ENCODE data around the gene LRRC59. TPM values are rescaled to one million over a fixed set of nuclear protein-coding genes. Genes with fewer than 3 reads are reported as not detected.

LRRC59 gene
- total RNA-seq, 1 experiment from 2014 or later: 106 TPM

DNA sequence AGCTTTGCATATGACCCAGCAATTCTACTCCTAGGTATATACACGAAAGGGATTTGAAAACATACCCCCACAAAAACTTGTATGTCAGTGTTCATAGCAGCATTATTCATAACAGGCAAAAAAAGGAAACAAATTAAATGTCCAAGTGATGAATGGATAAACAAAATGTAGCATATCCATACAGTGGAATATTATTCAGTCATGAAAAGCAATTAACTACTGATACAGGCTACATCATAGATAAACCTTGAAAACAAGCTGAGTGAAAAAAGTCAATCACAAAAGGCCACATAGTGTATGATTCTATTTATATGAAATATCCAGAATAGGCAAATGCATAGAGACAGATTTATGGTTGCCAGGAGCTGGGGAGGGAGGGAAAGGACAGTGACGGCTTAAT is 23.6 kb downstream of the LRRC59 start:
- H2BK12ac ChIP-seq (ENCODE audit: insufficient read length, low read depth, low read length): no peak overlapping the region
- no peak for DNase-seq
- H3K36me3 Mint-ChIP-seq (ENCODE audit: insufficient read depth in 1 of 3, low read depth in 3 of 3): peaks cover 12 to 50% (median 46%) of the 10 kb centered on the region in 3 experiments; a peak in 6 of 7 replicates
- no peak overlapping the region for H3K4ac ChIP-seq (ENCODE audit: low read depth, low read length)
- H3K27ac ChIP-seq (ENCODE audit: insufficient read length, low read depth, low read length): no peak overlapping the region
- H3K79me2 ChIP-seq (ENCODE audit: insufficient read depth, low read length): peaks cover 3% of the 10 kb centered on the region; the same call in 1 of the 2 replicates
- H3K27me3 ChIP-seq (ENCODE audit: insufficient read depth, low read length): no peaks in the 10 kb centered on the region
- peaks cover 14 to 15% of the 10 kb centered on the region in 2 experiments for H3K4me1 Mint-ChIP-seq
- no peaks in the 10 kb centered on the region for H3K27me3 Mint-ChIP-seq (ENCODE audit: low read depth)
- peak overlapping the region; percentile 85 for H3K9ac ChIP-seq (ENCODE audit: extremely low read depth, insufficient read length, low read length)
- no peak overlapping the region for H3K27ac Mint-ChIP-seq
- no peak overlapping the region for H3T11ph ChIP-seq (ENCODE audit: low read length)
- no peak overlapping the region for H2BK15ac ChIP-seq (ENCODE audit: low read depth, low read length)
- no peaks in the 10 kb centered on the region for H3K9me3 ChIP-seq (ENCODE audit: control insufficient read depth, low read depth, low read length)
- no peak overlapping the region for H3K18ac ChIP-seq (ENCODE audit: insufficient read length, low read depth, low read length)
- no peak overlapping the region for H2BK5ac ChIP-seq (ENCODE audit: insufficient read length, low read length)
- H3K23ac ChIP-seq (ENCODE audit: insufficient read length, low read depth, low read length): no peak overlapping the region
- H4K91ac ChIP-seq (ENCODE audit: insufficient read length, low read depth, low read length): no peak overlapping the region
- no peak overlapping the region for H2AFZ ChIP-seq (ENCODE audit: low read length)
- H2BK120ac ChIP-seq (ENCODE audit: low read depth, low read length, poor library complexity, severe bottlenecking): no peak overlapping the region
- no peak overlapping the region for H2BK20ac ChIP-seq (ENCODE audit: low read depth, low read length, poor library complexity, severe bottlenecking)
- peaks cover 2% of the 10 kb centered on the region; the same call in 1 of the 2 replicates for H3K4me1 ChIP-seq (ENCODE audit: insufficient read depth, low read length)
- H3K4me2 ChIP-seq (ENCODE audit: insufficient read depth, insufficient read length, low read length): peak overlapping the region; percentile 57
- H3K79me1 ChIP-seq (ENCODE audit: insufficient read depth, low read depth, low read length, poor library complexity, severe bottlenecking): peaks cover 8% of the 10 kb centered on the region
- no peaks in the 10 kb centered on the region for H4K20me1 ChIP-seq (ENCODE audit: control insufficient read depth, insufficient read depth, insufficient read length)
- H3K9me3 Mint-ChIP-seq: no peaks in the 10 kb centered on the region
- peak overlapping the region; percentile 98 to 99 for H3K4me3 Mint-ChIP-seq
- H3K56ac ChIP-seq (ENCODE audit: insufficient read length, low read depth, low read length): no peak overlapping the region
- H3K14ac ChIP-seq (ENCODE audit: insufficient read depth, low read length): no peak overlapping the region
- no peak overlapping the region for H2AK5ac ChIP-seq (ENCODE audit: insufficient read length, low read length)
- no peak overlapping the region for H4K5ac ChIP-seq (ENCODE audit: insufficient read length, low read depth, low read length)
- TF ChIP-seq, protein P1, sequence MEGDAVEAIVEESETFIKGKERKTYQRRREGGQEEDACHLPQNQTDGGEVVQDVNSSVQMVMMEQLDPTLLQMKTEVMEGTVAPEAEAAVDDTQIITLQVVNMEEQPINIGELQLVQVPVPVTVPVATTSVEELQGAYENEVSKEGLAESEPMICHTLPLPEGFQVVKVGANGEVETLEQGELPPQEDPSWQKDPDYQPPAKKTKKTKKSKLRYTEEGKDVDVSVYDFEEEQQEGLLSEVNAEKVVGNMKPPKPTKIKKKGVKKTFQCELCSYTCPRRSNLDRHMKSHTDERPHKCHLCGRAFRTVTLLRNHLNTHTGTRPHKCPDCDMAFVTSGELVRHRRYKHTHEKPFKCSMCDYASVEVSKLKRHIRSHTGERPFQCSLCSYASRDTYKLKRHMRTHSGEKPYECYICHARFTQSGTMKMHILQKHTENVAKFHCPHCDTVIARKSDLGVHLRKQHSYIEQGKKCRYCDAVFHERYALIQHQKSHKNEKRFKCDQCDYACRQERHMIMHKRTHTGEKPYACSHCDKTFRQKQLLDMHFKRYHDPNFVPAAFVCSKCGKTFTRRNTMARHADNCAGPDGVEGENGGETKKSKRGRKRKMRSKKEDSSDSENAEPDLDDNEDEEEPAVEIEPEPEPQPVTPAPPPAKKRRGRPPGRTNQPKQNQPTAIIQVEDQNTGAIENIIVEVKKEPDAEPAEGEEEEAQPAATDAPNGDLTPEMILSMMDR (conservative IDR thresholded peaks at IDR 0.05): no peak
- WGBS (ENCODE audit: extremely low coverage, insufficient read length, low lambda C conversion rate): no CpG with 5 or more reads among the region's 2 CpGs
- H4K8ac ChIP-seq (replicated peaks; ENCODE audit: insufficient read length, low read depth, low read length): no peak overlapping the region
- no peaks in the 10 kb centered on the region for H3K23me2 ChIP-seq (ENCODE audit: insufficient read length, low read depth, low read length, poor library complexity, severe bottlenecking)
